Measurements from ENCODE around the gene PYROXD2.

PYROXD2 gene

DNA sequence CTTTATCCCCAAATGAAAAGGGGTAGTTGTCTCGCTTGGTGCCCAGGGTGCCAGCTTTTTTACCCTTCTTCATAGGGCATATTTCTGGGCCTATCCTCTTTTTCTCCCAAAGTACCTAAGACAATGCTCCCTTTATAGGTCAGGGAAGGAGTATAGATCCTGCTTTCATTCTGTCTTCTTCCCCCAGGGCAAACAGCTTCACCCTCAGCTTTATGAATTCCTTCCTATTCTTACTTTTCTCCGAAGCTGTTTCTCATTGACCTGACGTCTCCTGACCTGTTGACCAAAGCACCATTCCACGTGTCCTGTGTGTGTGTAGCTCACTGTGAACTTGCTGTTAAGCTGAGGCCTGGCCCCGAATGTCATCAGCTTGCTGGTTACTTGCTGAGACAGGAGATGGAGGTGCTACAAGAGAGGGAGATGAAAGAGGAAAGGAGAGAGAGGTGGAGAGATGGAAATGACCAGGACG, 48.9 kb downstream of the PYROXD2 start:
- DNase-seq (ENCODE audit: low read depth): no peak
- no peak for TF ChIP-seq CTCF (IDR thresholded peaks at IDR 0.05; ENCODE audit: insufficient read depth, low read depth, low read length, missing control alignments)
- no peak overlapping the region for H3K4me3 ChIP-seq (ENCODE audit: low read length)

DNA sequence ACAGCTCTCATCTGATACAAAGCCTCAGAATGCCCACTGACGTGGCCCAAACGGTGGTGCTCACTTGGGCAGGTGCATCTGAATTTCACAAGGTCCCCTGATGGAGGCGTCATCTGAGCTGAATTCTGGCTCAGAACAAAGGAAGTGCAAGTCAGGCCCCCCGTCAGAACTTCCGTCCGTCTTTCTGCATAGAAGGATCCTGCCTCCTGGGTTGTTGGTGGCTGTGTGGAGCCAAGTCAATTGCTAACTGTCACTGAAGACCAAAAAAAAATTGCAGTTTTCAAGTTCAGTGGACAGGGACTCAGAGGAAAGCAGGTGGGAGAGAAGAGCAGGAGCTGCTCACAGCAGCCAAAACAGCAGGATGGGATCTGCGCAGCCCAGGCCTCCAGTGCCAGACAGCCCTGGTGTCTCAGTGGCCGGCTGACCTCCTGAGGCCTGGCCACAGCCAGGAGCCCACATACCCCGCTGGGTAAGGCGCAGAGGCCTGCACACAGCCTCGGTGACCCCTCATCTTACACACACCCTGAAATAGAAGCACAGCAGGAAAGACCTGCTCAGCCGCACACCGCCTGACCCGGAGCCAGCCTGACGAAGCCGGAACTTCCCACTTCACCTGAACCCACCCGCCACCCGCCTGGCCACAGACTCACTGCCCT, 49.4 kb downstream of the PYROXD2 start:
- no peak overlapping the region for H3K4me3 ChIP-seq (ENCODE audit: low read length)
- TF ChIP-seq CTCF (IDR thresholded peaks at IDR 0.05; ENCODE audit: insufficient read depth, low read depth, low read length, missing control alignments): no peak
- peak; percentile 50 for DNase-seq (ENCODE audit: low read depth)

GRCh38 chr10:98364432-98365102, 50.4 kb downstream of the PYROXD2 start:
- no peak for TF ChIP-seq CTCF (IDR thresholded peaks at IDR 0.05; ENCODE audit: insufficient read depth, low read depth, low read length, missing control alignments)

DNA sequence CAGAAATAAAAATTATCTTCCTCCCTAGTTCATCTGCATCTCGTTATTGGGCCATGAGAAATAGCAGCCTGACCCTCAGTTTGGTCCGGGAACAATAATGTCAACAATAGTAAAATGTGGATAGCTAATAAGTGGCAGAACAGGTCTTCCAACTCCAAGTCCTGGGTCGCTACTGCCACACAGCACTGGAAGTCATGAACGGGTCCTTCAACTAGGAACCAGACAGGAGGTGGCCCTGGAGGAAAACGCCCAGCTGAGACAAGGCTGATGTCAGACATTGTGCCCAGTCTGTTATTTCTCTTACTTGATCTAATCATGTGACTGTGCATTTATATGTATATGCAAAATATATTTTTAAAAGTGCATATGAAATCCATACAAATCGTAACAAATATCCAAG, 51.8 kb downstream of the PYROXD2 start:
- no peak for TF ChIP-seq CTCF (IDR thresholded peaks at IDR 0.05; ENCODE audit: insufficient read depth, low read depth, low read length, missing control alignments)
- no peak overlapping the region for H3K4me3 ChIP-seq (ENCODE audit: low read length)
- peak; percentile 49 for DNase-seq (ENCODE audit: low read depth)

More at GRCh38 chr10:98364432-98365102, 50.4 kb downstream of the PYROXD2 start:
- DNase-seq (ENCODE audit: low read depth): no peak
- no peak overlapping the region for H3K4me3 ChIP-seq (ENCODE audit: low read length)

- peak; percentile 95 for DNase-seq (ENCODE audit: low read depth)
- H3K4me3 ChIP-seq (ENCODE audit: low read length): no peak overlapping the region
- no peak for TF ChIP-seq CTCF (IDR thresholded peaks at IDR 0.05; ENCODE audit: insufficient read depth, low read depth, low read length, missing control alignments)
Observed at GRCh38 chr10:98361131-98362025, 53.6 kb downstream of the PYROXD2 start.

GRCh38 chr10:98357194-98357822, 57.7 kb downstream of the PYROXD2 start:
- H3K4me3 ChIP-seq (ENCODE audit: low read length): no peak overlapping the region
- TF ChIP-seq CTCF (IDR thresholded peaks at IDR 0.05; ENCODE audit: insufficient read depth, low read depth, low read length, missing control alignments): no peak
- no peak for DNase-seq (ENCODE audit: low read depth)

All from epithelial cell of esophagus (primary cell).